ENCODE data around the gene SLC2A5. TPM values are rescaled to one million over a fixed set of nuclear protein-coding genes. Genes with fewer than 3 reads are reported as not detected.

SLC2A5 gene
- total and polyA plus RNA-seq, 10 donors: 2.9 to 23.6 (median 6.9) TPM

GRCh38 chr1:9028921-9029705, 40.3 kb downstream of the SLC2A5 start:
- H3K27me3 ChIP-seq (replicated peaks in 1 of 7): no peaks in the 10 kb centered on the region
- intact Hi-C loops (cut with DNase I; ENCODE audit: low total_unique reads): no loop called here
- no peaks in the 10 kb centered on the region for H3K4me1 ChIP-seq
- WGBS, 5 donors: 86 to 93% (median 89%) methylated on average over 5 of the region's 5 CpGs
- no peaks in the 10 kb centered on the region for H3K36me3 ChIP-seq
- no peak for DNase-seq
- peaks cover 0 to 21% (median 14%) of the 10 kb centered on the region in 8 donors for H3K9me3 ChIP-seq
- no peak overlapping the region for H3K4me3 ChIP-seq
- H3K27ac ChIP-seq: no peak overlapping the region
- TF ChIP-seq CTCF (IDR thresholded peaks at IDR 0.05 in 8 of 11, conservative IDR thresholded peaks at IDR 0.05 in 3 of 11): no peak
- TF ChIP-seq POLR2AphosphoS5 (IDR thresholded peaks at IDR 0.05): no peak
- TF ChIP-seq POLR2A (IDR thresholded peaks at IDR 0.05): no peak

GRCh38 chr1:9027307-9027706, 42.1 kb downstream of the SLC2A5 start:
- no peak for TF ChIP-seq POLR2AphosphoS5 (IDR thresholded peaks at IDR 0.05)
- TF ChIP-seq POLR2A (IDR thresholded peaks at IDR 0.05): no peak
- TF ChIP-seq CTCF (IDR thresholded peaks at IDR 0.05 in 8 of 11, conservative IDR thresholded peaks at IDR 0.05 in 3 of 11): no peak
- no peak overlapping the region for H3K27ac ChIP-seq
- no peak overlapping the region for H3K4me3 ChIP-seq
- no peak for DNase-seq
- no peaks in the 10 kb centered on the region for H3K36me3 ChIP-seq
- peaks cover 0 to 21% (median 14%) of the 10 kb centered on the region in 8 donors for H3K9me3 ChIP-seq
- intact Hi-C loops (cut with DNase I; ENCODE audit: low total_unique reads): no loop called here
- H3K4me1 ChIP-seq: no peaks in the 10 kb centered on the region
- 76 to 92% (median 85%) methylated on average over 4 of the region's 4 CpGs for WGBS, 5 donors
- H3K27me3 ChIP-seq (replicated peaks in 1 of 7): no peaks in the 10 kb centered on the region

- Histone ChIP-seq H3K9me3 (peaks cover 0 to 5% (median under 1%) of the 10 kb centered on the region in 8 donors), H3K27ac (no peak overlapping the region), H3K4me1 (no peaks in the 10 kb centered on the region), H3K36me3 (no peaks in the 10 kb centered on the region), H3K27me3 (replicated peaks in 1 of 7) (no peaks in the 10 kb centered on the region), H3K4me3 (no peak overlapping the region)
- TF ChIP-seq CTCF (IDR thresholded peaks at IDR 0.05 in 8 of 11, conservative IDR thresholded peaks at IDR 0.05 in 3 of 11) (no peak), POLR2A (IDR thresholded peaks at IDR 0.05) (no peak), POLR2AphosphoS5 (IDR thresholded peaks at IDR 0.05) (no peak)
- intact Hi-C loops (cut with DNase I; ENCODE audit: low total_unique reads): no loop called here
- 93 to 100% (median 96%) methylated on average over 3 to 5 of the region's 5 CpGs for WGBS, 5 donors
- DNase-seq: no peak
These were observed 44.0 kb downstream of the SLC2A5 start for GRCh38 chr1:9025449-9025848.

GRCh38 chr1:9024837-9025236, 44.6 kb downstream of the SLC2A5 start:
- DNase-seq: no peak
- intact Hi-C loops (cut with DNase I; ENCODE audit: low total_unique reads): no loop called here
- Histone ChIP-seq H3K9me3 (no peaks in the 10 kb centered on the region), H3K4me1 (peaks cover 0 to 3% (median 0%) of the 10 kb centered on the region in 6 donors), H3K4me3 (no peak overlapping the region), H3K27ac (no peak overlapping the region), H3K27me3 (replicated peaks in 1 of 7) (no peaks in the 10 kb centered on the region), H3K36me3 (no peaks in the 10 kb centered on the region)
- WGBS, 5 donors: 84 to 96% (median 88%) methylated on average over 14 to 20 of the region's 20 CpGs
- no peak for TF ChIP-seq POLR2A (IDR thresholded peaks at IDR 0.05)
- TF ChIP-seq POLR2AphosphoS5 (IDR thresholded peaks at IDR 0.05): no peak
- TF ChIP-seq CTCF (IDR thresholded peaks at IDR 0.05 in 8 of 11, conservative IDR thresholded peaks at IDR 0.05 in 3 of 11): no peak

Data from spleen (tissue), 11 donors.